Retina (tissue), 1 donor: ENCODE measurements around the gene CMIP.

Experiments
- DNase-seq: peaks from one replicate; pipeline ENCODE4 v3.0.0-alpha.2; 2016

Gene CMIP

DNA sequence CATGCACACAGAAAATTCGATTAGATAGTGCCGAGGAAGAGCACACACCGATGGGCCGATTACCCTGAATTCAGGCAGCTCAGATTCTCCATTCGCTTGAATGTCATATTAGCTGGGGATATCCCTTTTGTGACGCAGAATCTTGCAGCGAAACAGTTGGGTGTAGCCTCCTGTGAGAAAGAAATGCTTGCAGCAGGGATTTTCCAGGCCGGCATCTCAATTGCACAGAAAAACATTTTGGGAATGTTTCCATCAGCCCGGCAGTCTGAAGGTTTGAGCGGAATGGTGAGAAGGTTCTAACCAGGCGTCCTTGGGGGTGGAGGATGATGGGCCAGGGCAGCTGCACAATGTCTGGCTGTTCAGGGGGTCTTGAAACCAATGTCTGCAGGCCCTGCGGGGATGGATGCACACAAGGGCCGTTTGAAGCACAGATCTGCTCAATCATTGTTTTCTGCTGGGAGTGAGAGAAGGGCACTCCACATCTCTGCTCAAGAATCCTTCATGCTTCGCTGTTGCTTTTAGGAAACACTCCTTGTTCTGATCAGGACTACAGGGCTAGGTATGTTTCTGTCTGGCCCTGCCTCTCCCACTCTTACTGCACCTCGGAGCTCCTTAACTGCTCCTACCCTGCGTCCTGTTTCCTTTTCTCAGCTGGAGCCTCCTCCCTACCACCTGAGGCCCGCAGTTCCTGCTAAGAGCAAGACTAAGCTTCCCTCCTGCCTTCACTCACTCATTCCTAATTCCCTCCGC lies 94.6 kb downstream of the CMIP start:
- peak; percentile 68 for DNase-seq

DNA sequence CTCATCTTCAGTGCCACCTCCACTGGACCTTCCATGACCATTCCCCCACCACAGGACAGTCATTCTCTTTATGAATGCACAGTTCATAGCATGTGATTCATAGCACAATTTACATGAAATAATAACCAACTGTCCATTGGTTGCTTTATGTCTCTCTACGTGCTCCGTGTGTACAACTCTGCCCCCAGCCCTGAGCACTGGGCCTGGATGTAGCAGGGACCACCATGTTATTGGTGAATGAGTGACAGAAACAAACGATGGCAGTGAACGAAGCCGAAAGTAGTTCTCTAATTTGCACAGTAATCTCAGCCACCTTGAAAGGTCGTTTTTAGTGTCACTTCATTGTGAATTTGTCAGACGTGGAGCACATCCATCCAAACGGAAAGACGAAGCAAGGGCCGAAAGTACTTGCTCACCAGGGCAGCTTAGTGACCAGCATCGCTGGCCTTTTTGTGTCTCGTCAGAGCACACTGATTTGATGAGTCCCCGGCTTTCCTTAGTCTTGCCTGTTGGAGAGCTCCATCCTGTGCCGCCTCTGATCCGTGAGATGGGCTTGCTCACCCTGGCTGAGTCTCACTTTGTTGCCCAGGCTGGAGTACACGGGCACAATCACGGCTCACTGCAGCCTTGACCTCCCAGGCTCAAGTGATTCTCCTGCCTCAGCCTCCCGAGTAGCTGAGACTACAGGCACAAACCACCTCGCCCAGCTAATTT lies 95.3 kb downstream of the CMIP start:
- DNase-seq: no peak

DNA sequence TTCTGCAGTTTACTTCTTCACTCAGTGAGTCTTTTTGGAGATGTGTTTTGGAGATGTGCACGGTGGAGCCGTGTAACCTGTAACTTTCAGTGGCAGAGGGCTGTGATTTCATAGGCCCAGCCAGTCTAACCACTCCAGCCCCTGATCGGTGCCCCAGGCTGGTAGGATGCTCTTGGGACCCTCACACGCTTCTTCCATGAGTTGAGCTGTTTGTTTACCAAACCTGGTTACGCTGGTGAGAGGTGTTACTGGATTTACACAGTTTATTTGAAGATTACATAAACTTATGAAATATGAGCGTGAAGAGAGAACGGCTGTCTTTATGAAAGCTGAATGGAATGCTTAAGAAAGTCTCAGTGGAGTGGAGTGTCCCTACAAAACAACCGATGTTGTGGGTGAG lies 96.7 kb downstream of the CMIP start:
- DNase-seq: no peak

- no peak for DNase-seq
Measured at GRCh38 chr16:81542609-81543570, 98.3 kb downstream of the CMIP start.

GRCh38 chr16:81543571-81543970 lies 99.0 kb downstream of the CMIP start:
- DNase-seq: no peak

DNA sequence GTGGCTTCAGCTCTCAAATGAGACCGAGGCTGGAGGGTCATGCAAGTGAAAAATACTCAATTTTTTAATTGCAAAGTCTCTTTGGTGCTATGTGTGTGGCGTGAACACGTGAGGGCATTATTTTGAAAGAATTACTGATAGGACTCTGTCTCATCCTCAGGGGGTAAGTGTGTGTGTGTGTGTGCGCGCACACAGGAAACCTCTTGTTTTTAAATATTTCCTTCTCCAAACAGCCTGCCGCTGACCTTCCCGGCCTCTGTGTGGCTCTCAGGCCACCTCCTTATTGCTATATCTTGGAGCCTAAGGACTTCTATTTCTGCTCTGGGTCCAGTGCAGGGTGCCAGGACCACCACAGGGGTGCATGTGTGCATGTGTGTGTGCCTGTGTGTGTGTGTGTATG lies 99.7 kb downstream of the CMIP start:
- DNase-seq: no peak

- DNase-seq: no peak
Measured at GRCh38 chr16:81544700-81545271, 100.2 kb downstream of the CMIP start.

DNA sequence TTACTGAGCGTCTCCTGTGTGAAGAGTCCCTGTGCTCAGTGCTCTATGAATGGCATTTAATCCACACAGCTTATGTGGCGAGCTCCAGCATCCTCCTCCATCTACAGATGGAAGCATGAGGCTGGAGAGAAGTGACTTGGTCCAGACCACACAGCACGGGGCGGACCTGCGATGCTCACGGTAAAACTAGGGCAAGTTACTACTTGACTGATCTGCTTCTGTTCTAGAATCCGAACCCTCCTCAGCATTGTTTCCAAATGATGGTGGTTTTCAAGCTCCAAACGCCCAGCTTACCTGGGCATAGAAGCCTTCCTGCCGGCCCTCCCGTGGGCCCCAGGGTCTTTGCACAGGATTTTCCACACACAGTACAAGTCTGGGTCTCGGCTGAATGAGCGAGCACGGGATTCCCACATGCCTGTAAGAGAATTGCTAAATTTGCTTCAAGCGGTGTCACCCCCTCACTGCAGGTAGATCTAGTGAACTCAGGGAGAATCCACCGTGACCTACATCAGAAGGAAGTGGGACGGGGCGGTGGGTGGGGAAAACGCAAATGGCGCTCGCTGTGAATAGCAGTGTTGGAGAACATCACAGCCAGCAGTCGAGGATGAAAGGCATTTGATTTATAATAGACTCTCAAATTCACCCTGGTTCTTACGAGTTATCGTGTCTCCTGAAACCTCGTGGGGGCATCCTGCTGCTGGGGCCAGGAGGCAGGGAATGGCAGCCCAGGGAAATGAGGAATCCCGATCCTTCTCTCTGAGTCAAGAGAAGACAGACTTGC lies 101.1 kb downstream of the CMIP start:
- DNase-seq: no peak

DNA sequence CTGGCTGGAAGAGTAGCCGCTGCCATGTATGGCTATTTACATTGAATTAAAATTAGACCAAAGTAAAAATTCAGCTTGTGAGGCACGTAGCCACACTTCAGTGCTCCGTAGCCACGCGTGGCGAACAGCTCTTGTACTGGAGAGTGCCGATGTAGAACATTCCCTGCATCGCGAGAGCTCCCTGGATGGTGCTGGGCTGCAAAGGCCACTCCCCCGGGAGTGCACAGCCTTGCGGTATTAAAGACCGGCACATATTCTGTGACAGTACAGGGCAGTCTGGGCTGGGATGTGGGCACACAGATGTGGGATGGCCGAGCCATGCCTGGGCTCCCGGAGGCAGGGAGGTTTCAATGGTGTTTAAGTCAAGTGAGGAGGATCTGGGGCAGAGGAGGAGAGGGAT lies 102.2 kb downstream of the CMIP start:
- no peak for DNase-seq

GRCh38 chr16:81547194-81547938 lies 102.8 kb downstream of the CMIP start:
- DNase-seq: no peak

DNA sequence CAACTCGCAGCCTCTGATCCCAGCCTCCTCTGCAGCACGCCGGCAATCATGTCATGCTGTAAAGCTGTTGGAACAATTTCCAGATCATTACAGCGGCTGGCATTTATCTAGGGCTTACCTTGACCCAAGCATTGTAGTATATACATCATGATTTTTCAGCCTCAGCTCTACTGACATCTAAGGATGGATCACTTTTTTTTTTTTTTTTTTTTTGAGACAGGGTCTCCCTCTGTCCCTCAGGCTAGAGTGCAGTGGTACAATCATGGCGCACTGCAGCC lies 103.3 kb downstream of the CMIP start:
- DNase-seq: no peak

DNA sequence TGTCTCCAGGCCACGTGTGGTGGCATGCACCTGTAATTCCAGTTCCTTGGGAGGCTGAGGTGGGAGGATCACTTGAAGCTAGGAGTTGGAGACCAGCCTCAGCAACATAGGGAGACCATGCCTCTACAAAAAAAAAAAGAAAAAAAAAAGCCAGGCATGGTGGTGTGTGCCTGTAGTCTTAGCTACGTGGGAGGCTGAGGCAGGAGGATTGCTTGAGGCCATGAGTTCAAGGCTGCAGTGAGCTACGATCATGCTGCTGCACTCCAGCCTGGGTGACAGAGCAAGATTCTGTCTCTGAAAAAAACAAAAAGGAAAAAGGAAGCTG lies 103.9 kb downstream of the CMIP start:
- DNase-seq: no peak

DNA sequence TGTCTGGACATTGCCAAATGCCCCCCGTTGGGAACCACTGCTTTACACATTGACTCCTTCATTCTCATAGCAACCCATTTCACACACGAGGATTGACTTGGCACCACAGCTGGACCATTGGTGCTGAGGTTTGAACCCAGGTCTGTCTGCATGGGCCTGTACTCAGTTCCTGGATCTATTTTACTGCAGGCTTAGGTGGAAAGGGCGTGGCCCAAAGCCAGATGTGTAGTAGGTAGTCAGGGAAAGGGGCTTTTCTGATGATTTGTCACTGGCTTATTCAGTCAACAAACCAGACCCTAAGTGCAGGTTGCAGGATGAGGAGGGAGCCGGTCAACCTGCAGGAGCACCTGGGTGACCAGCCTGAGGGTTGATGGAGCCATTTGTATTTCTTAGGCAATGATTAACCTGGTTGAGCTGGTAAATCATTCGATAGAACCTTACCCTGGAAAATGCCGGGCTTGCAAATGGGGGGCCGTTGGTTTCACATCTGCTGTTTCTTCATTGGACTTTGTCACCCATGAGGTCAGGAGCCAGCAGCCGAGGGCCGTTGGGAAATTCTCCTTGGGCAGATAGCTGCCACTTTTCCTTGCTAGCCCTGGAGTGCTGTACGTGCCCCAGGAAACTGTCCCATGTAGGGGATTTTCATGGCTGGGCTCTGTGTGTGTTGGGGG lies 104.4 kb downstream of the CMIP start:
- no peak for DNase-seq

DNA sequence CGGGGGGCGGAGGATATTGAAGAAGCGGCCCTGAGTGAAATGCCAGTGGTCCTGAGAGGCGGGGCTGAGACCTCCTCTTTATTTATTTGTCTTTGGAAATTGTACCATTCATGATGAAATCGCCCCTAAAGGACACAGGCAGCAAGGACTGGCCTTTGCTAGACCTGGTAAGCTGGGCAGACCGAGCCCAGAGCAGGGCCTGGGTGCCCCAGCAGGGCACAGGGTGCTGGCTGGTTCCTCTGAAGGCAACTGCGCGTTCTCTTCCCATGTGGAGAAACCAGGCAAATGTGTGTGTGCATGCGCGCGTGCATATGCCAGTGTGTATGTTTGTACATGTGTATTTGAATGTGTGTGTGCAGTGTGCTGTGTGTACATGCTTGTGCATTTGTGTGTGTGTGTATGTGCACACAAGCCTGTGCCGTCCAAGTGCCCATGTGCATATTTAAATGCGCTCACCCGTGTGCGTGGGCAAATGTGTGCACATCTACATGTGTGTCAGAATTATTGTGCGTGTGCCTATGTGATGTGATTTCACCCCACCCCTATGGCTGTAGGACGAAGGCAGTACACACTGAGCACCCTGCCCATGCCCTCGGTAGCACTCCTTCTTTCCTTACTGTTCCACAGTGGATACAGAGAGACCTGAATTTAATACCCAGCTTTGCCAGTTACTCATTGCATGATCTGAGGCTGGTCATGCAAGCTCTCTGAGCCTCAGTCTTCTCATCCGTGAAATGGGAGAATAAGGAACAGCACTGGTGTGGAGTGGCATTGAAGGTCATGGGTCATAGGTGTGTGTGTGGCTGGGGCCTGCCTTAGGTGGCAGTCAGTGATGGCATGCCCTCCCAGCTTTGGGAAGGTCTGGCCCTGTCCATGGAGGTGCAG lies 105.2 kb downstream of the CMIP start:
- no peak for DNase-seq

DNA sequence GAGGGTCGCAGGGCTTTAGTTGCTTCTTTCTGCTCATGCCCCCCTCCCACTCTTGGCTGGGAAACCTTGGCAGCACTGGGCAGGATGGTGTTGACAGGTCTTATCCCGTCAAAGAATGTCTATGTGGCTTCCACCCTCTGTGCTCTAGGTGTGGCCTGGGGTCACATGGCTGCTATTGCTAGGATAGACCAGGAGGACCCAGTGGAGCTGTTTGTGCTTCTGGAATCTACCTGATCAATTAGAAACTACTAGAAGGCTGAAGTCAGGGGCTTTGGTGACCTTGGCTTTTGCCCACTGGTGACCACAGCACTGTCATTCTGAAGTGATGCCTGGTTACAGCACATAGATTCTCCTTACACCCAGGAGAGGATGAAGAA lies 105.8 kb downstream of the CMIP start:
- DNase-seq: no peak

DNA sequence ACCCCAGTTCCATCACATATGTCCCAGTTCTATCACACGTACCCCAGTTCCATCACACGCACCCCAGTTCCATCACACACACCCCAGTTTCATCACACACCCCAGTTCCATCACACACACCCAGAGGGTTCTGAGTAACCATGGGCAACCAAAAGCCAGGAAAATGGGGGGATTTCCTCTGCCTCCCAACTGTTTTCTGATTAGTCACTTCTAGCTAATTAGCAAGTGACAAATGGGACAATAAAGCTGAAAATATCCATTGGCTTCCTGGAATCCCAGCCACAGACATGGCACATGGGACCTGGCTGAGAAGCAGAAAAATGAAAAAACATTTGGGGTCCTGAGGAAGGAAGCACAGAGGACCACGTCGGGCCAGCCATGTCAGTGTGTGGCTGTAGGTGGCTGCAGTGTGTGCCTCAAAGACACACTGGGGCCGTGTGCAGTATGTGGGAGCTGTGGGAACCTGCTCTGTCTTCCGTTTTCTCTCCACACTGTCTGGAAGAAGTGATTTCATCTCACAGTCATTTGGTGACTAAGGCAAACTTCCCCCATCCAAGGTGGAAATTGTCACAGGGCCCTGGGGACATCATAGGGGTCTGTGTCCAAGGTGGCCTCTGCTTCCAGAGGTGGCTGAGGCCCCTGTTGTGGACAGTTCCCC lies 106.7 kb downstream of the CMIP start:
- DNase-seq: no peak

DNA sequence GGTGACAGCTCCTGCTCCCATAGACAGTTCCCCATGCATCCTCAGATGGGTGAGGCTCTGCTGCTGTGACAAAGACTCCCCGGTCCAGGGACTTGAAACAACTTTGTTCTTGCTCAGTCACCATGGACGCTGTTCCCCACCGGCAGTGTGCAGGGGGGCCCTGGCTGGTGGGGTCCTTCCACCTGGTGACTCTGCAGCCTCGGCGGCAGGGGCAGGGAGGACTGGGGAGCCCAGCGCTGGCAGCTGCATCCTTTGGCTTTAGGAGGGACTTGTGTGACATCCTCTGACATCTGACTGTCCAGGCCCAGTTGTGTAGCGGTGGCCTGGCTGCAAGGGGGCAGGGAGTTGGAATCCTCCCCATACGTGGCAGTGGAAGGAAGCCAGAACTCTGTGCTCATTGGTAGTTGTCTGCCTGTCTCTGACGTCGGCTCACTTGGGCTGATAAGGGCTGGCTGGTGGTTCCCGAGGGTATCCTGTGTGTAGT lies 107.3 kb downstream of the CMIP start:
- no peak for DNase-seq

DNA sequence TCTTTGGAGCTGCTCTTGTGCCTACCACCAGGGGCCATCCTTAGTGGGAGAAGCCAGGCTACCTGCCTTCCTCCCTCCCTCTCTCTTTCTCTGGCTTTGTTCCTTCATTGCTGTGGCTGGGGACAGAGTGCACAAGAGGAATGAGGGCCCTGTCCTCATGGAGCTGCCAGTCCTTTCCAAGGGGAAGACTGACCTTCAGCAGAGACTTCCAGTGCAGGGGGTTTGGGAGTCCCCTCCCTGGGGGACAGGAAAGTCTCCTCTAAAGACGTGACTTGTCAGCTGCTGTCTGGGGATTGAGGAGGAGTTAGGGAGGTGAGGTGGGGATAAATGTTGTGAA lies 108.1 kb downstream of the CMIP start:
- DNase-seq: no peak

DNA sequence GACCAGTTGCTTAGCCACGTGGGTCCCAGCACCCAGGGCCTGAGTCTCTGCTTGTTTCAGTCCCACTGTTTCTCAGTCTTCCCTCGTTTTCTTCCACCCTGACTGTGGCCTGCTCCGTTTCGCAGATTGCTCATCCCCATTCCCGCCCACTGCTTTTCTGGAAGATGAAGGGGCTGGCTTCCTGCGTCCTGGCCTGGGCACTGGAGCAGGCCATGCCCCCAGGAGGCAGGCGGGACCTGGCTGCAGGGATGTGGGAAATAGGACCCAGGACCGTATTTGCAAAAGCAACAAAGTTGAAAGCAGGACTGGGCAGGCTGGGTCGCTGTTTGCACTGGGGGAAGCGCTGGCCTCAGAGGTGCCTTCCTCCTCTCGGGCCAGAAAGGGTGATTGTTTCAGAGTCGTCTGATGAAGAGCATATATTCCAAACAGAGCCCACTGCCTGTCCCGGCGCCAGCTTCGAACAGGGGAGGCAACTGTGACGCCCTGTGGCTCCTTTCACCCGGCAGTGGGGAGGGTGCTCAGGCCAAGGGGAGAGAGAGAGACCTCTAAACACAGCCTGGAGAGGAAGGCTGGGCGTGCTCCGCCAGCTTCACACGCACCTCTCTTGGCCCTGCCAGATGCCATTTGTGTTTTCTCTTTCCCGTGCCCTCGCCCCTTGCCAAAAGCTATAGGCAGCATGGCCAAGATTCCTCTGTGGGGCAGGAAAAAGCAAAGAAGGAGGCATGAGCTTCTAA lies 108.6 kb downstream of the CMIP start:
- DNase-seq: no peak
